ENCODE measurements around the gene SPPL2A.
"Not testable (repeated sequence)": the region's sequence is repeated elsewhere in the genome, so short reads cannot be mapped to it uniquely, and the experiment has no call there.

Gene SPPL2A

GRCh38 chr15:50765195-50765967, at the start of gene SPPL2A:
TSS of gene SPPL2A (minus strand) at chr15:50765706. CDS start at chr15:50765533, 173 bp downstream.
- peak; percentile 72 for DNase-seq (ENCODE audit: low spot score)

- DNase-seq (ENCODE audit: low spot score) = no peak
Observed at GRCh38 chr15:50814634-50815033, 49.1 kb upstream of the SPPL2A start.

GRCh38 chr15:50813865-50814264, 48.4 kb upstream of the SPPL2A start:
- no peak for DNase-seq (ENCODE audit: low spot score)

- DNase-seq (ENCODE audit: low spot score) = no peak
Observed at GRCh38 chr15:50813089-50813488, 47.6 kb upstream of the SPPL2A start.

GRCh38 chr15:50812181-50812506, 46.6 kb upstream of the SPPL2A start:
- not testable (repeated sequence) for DNase-seq (ENCODE audit: low spot score)

- not testable (repeated sequence) for DNase-seq (ENCODE audit: low spot score)
Observed at GRCh38 chr15:50811461-50812180, 46.1 kb upstream of the SPPL2A start.

GRCh38 chr15:50810128-50810527, 44.6 kb upstream of the SPPL2A start:
- no peak for DNase-seq (ENCODE audit: low spot score)

- no peak for DNase-seq (ENCODE audit: low spot score)
Observed at GRCh38 chr15:50808728-50809127, 43.2 kb upstream of the SPPL2A start.

- DNase-seq (ENCODE audit: low spot score) = no peak
Observed at GRCh38 chr15:50803479-50804180, 38.1 kb upstream of the SPPL2A start.

- DNase-seq (ENCODE audit: low spot score) = no peak
Observed at GRCh38 chr15:50800715-50801114, 35.2 kb upstream of the SPPL2A start.

- DNase-seq (ENCODE audit: low spot score) = no peak
Observed at GRCh38 chr15:50798684-50799083, 33.2 kb upstream of the SPPL2A start.

- DNase-seq (ENCODE audit: low spot score) = no peak
Observed at GRCh38 chr15:50797926-50798325, 32.4 kb upstream of the SPPL2A start.

- no peak for DNase-seq (ENCODE audit: low spot score)
Observed at GRCh38 chr15:50791486-50791885, 26.0 kb upstream of the SPPL2A start.

- DNase-seq (ENCODE audit: low spot score) = no peak
Observed at GRCh38 chr15:50790778-50791453, 25.4 kb upstream of the SPPL2A start.

GRCh38 chr15:50786871-50787270, 21.4 kb upstream of the SPPL2A start:
- no peak for DNase-seq (ENCODE audit: low spot score)

GRCh38 chr15:50786438-50786837, 20.9 kb upstream of the SPPL2A start:
- DNase-seq (ENCODE audit: low spot score) = no peak

- DNase-seq (ENCODE audit: low spot score) = no peak
Observed at GRCh38 chr15:50783895-50784294, 18.4 kb upstream of the SPPL2A start.

- no peak for DNase-seq (ENCODE audit: low spot score)
Observed at GRCh38 chr15:50783411-50783810, 17.9 kb upstream of the SPPL2A start.

- DNase-seq (ENCODE audit: low spot score) = no peak
Observed at GRCh38 chr15:50778086-50778485, 12.6 kb upstream of the SPPL2A start.

- no peak for DNase-seq (ENCODE audit: low spot score)
Observed at GRCh38 chr15:50777042-50777441, 11.5 kb upstream of the SPPL2A start.

GRCh38 chr15:50774450-50774849, 8.9 kb upstream of the SPPL2A start:
- peak; percentile 18 for DNase-seq (ENCODE audit: low spot score)

- no peak for DNase-seq (ENCODE audit: low spot score)
Observed at GRCh38 chr15:50773389-50773788, 7.9 kb upstream of the SPPL2A start.
